Measurements from ENCODE around the gene IPO7.

Gene IPO7

GRCh38 chr11:9461063-9461759, 76.8 kb downstream of the IPO7 start:
- no peak for TF ChIP-seq CTCF (conservative IDR thresholded peaks at IDR 0.05)
- peak; percentile 99 for TF ChIP-seq ZFX (IDR thresholded peaks at IDR 0.05)
- H3K27ac ChIP-seq = peak overlapping the region; percentile 100

- TF ChIP-seq CTCF (conservative IDR thresholded peaks at IDR 0.05) (no peak), ZFX (IDR thresholded peaks at IDR 0.05) (no peak)
- peak overlapping the region; percentile 100 for H3K27ac ChIP-seq
Observed at GRCh38 chr11:9461760-9462134, 77.3 kb downstream of the IPO7 start.

GRCh38 chr11:9462172-9462799, 77.8 kb downstream of the IPO7 start:
- peak overlapping the region; percentile 42 for H3K27ac ChIP-seq
- no peak for TF ChIP-seq ZFX (IDR thresholded peaks at IDR 0.05)

- peak overlapping the region; percentile 42 for H3K27ac ChIP-seq
- TF ChIP-seq ZFX (IDR thresholded peaks at IDR 0.05) (no peak), CTCF (conservative IDR thresholded peaks at IDR 0.05) (no peak)
Observed at GRCh38 chr11:9462806-9463537, 78.5 kb downstream of the IPO7 start.

- H3K27ac ChIP-seq = no peak overlapping the region
- TF ChIP-seq CTCF (conservative IDR thresholded peaks at IDR 0.05) (no peak), ZFX (IDR thresholded peaks at IDR 0.05) (no peak)
Observed at GRCh38 chr11:9470765-9471164, 86.3 kb downstream of the IPO7 start.

- TF ChIP-seq ZFX (IDR thresholded peaks at IDR 0.05) = no peak
- no peak for TF ChIP-seq CTCF (conservative IDR thresholded peaks at IDR 0.05)
- H3K27ac ChIP-seq = no peak overlapping the region
Observed at GRCh38 chr11:9473408-9473807, 89.0 kb downstream of the IPO7 start.

- no peak for TF ChIP-seq CTCF (conservative IDR thresholded peaks at IDR 0.05)
- no peak for TF ChIP-seq ZFX (IDR thresholded peaks at IDR 0.05)
- no peak overlapping the region for H3K27ac ChIP-seq
Observed at GRCh38 chr11:9479899-9480298, 95.4 kb downstream of the IPO7 start.
